Measurements from ENCODE around the gene CLTCL1. TPM values are rescaled to one million over a fixed set of nuclear protein-coding genes. Genes with fewer than 3 reads are reported as not detected.
"Not testable (repeated sequence)": the region's sequence is repeated elsewhere in the genome, so short reads cannot be mapped to it uniquely, and the experiment has no call there.

The CLTCL1 gene
- total RNA-seq, 2 experiments from 2014 or later: 0.29 to 0.52 TPM

DNA sequence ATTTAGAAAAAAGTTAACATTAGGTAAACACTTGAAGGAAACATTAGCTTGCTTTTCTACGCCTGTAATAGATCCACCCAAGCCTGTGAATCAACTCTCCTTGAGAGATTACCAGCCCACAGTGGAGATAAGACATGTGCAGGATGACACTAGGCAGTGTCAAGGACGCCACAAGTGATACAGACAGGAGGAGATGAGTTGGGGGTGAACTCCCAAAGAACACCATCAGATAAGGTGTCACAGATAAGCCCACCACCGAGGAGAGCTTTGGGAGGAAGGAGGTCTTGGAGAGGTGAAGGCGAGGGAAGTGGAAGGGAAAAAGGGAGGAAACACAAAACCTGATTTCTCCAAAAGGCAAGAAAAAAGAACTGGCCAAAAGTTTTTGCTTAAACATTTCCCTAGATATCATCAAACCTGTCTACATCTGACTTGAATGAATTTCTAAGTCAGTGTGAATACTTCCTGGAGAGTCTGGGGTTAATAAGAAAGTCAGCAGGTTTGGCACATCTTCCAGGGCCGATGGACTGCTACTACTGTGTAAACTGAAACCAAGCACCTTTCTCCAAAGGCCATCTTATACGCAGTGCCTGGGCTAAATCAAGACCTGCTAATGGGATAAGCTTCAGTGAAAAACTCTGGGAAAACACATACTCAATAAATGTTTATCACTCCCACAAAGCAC is 15.5 kb downstream of the CLTCL1 start:
- Mint-ChIP-seq H3K27me3 (no peaks in the 10 kb centered on the region), H3K4me3 (no peak overlapping the region)
- no peak for DNase-seq

DNA sequence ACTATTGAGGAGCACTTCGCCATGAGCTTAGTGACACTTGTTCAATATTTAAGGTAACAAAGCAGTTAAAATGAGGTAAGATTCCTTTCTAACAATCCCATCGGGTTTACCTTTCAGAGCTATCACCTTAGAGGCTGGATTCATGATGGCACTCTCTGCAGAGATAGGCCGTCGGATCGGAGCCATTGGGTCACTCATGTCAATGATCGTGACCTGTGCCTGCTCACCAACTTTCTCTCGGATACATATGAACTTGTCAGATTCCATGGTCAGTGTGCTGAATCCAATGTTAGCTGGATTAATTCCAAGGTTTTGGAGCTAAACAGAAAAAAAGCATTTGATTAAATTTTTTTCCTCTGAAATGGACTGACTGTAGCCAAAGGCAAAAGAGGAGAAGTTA is 16.0 kb downstream of the CLTCL1 start:
- Mint-ChIP-seq H3K4me1 (no peaks in the 10 kb centered on the region), H3K9me3 (no peaks in the 10 kb centered on the region), H3K36me3 (no peaks in the 10 kb centered on the region), H3K4me3 (no peak overlapping the region), H3K27me3 (no peaks in the 10 kb centered on the region), H3K27ac (no peak overlapping the region)
- no peak for DNase-seq

More for the DNA sequence above, 15.5 kb downstream of the CLTCL1 start:
- Mint-ChIP-seq H3K36me3 (no peaks in the 10 kb centered on the region), H3K9me3 (no peaks in the 10 kb centered on the region), H3K4me1 (no peaks in the 10 kb centered on the region), H3K27ac (no peak overlapping the region)

DNA sequence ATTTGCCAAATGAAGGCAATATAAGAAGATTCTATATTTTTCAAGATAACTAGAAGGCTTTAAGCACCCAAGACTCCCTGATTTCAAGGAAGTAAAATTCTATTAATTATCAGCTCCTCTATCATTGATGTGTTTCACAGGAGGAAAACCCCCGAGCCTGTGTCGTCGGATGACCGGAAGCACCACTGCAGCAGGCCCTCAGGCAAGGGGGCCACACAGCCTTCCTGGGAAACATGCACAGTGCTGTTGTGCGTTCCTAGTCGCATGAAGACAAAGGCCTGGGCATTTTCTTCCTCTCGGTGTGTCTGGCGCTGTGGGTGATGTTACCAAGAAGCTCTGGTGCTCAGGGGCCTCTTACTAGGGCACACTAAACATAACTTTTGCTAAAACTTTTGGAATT is 16.4 kb downstream of the CLTCL1 start:
- no peaks in the 10 kb centered on the region for H3K27me3 Mint-ChIP-seq
- H3K36me3 Mint-ChIP-seq: no peaks in the 10 kb centered on the region
- H3K4me3 Mint-ChIP-seq: no peak overlapping the region
- H3K9me3 Mint-ChIP-seq: no peaks in the 10 kb centered on the region
- no peak overlapping the region for H3K27ac Mint-ChIP-seq
- H3K4me1 Mint-ChIP-seq: no peaks in the 10 kb centered on the region
- DNase-seq: no peak

DNA sequence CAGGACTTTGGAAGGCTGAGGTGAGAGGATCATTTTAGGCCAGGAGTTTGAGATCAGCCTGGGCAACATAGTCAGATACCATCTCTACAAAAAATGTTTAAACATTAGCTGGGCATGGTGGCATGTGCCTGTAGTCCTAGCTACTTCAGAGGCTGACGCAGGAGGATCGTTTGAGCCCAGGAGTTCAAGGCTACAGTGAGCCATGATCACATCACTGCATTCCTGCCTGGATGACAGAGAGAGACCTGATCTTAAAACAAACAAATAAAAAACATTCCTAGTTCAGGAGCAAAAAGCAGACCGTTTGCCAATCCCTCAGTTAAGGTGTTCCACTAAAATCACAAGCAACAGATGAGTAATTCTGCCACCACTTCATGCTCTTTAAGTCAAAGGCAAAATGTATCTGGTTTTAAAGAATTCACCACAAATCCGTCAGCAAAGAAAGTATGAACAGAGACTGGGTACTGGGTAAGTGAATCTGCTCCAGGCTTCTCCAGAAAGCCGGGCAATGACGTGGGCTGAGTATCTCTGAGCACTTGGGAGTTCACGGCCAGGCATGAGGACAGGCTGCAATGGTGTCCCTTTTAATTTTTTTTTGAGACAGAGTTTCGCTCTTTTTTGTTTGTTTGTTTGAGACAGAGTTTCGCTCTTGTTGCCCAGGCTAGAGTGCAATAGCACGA is 19.5 kb downstream of the CLTCL1 start:
- no peak for DNase-seq
- H3K9me3 Mint-ChIP-seq: peaks cover 3% of the 10 kb centered on the region

DNA sequence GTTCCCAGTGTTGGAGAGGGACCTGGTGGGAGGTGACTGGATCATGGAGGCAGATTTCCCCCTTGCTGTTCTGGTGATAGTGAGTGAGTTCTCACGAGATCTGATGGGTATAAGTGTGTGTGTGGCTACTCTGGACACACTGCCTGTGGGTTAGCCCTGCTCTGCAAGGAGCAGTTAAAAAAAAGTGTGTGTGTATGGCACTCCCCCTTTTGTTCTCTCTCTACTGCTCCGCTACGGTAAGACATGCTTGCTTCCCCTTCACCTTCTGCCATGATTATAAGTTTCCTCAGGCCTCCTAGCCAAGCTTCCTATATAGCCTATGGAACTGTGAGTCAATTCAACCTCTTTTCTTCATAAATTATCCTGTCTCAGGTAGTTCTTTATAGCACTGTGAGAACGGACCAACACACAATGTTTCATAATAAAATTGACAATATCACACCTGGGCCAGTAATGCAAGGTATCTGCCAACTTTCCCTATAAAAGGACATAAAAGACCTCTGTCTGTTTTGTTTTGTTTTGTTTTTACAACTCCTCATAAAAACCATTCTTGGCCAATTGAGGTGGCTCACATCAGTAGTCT is 20.2 kb downstream of the CLTCL1 start:
- Mint-ChIP-seq H3K4me1 (no peaks in the 10 kb centered on the region), H3K9me3 (peaks cover 8% of the 10 kb centered on the region), H3K27ac (no peak overlapping the region), H3K36me3 (no peaks in the 10 kb centered on the region), H3K27me3 (no peaks in the 10 kb centered on the region), H3K4me3 (no peak overlapping the region)
- no peak for DNase-seq

More for the DNA sequence above, 19.5 kb downstream of the CLTCL1 start:
- H3K27ac Mint-ChIP-seq: no peak overlapping the region
- no peaks in the 10 kb centered on the region for H3K27me3 Mint-ChIP-seq
- H3K4me3 Mint-ChIP-seq: no peak overlapping the region
- H3K4me1 Mint-ChIP-seq: no peaks in the 10 kb centered on the region
- no peaks in the 10 kb centered on the region for H3K36me3 Mint-ChIP-seq

DNA sequence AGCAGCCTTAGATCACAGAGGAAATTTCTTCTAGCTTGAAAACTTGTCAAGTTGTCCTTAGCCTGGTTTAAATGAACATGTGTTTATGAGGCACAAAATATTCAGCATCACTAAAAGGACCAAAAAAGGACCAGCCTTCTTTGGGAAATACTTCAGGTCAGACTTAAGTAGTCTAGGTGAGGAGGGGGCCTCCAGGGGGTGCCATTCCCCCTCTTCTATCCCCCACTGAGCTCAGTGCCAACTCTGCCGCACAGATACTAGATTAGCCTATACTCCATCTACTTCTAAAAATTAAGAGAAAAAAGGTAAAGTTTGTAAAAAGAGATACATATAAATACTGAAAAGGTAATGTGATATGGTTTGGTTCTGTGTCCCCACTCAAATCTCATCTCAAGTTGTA is 20.6 kb downstream of the CLTCL1 start:
- H3K4me1 Mint-ChIP-seq: no peaks in the 10 kb centered on the region
- no peak overlapping the region for H3K4me3 Mint-ChIP-seq
- peaks cover 13% of the 10 kb centered on the region for H3K9me3 Mint-ChIP-seq
- H3K36me3 Mint-ChIP-seq: no peaks in the 10 kb centered on the region
- no peak for DNase-seq
- H3K27ac Mint-ChIP-seq: no peak overlapping the region
- peaks cover 2% of the 10 kb centered on the region for H3K27me3 Mint-ChIP-seq

DNA sequence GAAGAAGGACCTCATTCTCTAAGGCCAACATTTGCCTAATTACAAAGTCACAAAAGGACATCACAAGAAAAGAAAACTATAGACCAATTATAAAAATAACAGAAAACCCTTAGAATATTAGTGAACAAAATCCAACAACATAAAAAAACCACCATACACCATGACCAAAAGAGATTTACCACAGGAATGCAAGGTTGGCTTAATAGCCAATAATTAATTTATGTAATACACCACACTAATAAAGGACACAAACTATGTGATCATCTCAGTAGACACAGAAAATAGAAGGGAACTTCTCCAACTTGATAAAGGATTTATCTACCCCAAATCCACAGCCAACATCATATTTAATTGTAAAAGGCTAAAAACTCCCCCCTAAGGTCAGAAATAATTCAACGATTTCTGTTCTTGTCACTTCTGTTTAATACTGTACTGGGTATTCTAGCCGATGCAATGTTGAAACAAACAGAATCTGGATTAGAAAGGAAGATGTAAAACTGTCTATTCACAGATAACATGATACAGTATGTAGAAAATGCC is 24.9 kb downstream of the CLTCL1 start:
- H3K4me3 Mint-ChIP-seq: no peak overlapping the region
- no peaks in the 10 kb centered on the region for H3K36me3 Mint-ChIP-seq
- H3K9me3 Mint-ChIP-seq: peaks cover 14% of the 10 kb centered on the region
- H3K27ac Mint-ChIP-seq: no peak overlapping the region
- DNase-seq: no peak
- no peaks in the 10 kb centered on the region for H3K4me1 Mint-ChIP-seq
- peaks cover 3% of the 10 kb centered on the region for H3K27me3 Mint-ChIP-seq

DNA sequence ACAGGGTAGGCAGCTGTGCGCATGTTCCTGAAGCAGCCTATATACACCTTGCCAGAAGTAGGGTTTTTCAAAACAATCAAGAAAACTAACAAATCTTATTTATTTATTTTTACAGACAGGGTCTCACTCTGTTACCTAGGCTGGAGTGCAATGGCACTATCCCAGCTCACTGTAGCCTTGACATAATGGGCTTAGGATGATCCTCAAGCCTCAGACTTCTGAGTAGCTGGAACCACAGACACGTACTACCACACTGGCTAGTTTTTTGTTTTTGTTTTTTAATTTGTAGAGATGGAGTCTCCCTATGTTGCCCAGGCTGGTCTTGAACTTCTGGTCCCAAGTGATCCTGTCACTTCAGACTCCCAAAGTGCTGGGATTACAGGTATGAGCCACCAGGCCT is 25.7 kb downstream of the CLTCL1 start:
- Mint-ChIP-seq H3K36me3 (no peaks in the 10 kb centered on the region), H3K27ac (no peak overlapping the region), H3K4me3 (no peak overlapping the region), H3K27me3 (peaks cover 3% of the 10 kb centered on the region), H3K4me1 (peaks cover under 1% of the 10 kb centered on the region), H3K9me3 (peaks cover 14% of the 10 kb centered on the region)
- no peak for DNase-seq

DNA sequence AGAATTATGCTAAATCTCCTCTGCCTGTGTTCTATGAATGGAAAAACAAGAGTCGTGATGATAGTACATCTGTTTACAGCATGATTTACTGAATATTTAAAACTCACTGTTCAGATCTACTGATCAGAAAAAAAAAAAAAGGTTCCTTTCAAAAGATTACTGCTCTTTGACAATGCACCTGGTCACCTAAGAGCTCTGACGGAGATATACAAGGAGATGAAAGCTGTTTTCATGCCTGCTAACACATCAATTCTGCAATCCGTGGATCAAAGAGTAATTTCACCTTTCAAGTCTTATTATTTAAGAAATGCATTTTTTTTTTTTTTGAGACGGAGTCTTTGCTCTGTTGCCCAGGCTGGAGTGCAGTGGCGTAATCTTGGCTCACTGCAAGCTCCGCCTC is 30.7 kb downstream of the CLTCL1 start:
- Mint-ChIP-seq H3K4me3 (no peak overlapping the region), H3K27me3 (peaks cover under 1% of the 10 kb centered on the region), H3K27ac (no peak overlapping the region), H3K4me1 (peaks cover 12% of the 10 kb centered on the region), H3K36me3 (peaks cover 5% of the 10 kb centered on the region), H3K9me3 (peaks cover under 1% of the 10 kb centered on the region)
- no peak for DNase-seq

DNA sequence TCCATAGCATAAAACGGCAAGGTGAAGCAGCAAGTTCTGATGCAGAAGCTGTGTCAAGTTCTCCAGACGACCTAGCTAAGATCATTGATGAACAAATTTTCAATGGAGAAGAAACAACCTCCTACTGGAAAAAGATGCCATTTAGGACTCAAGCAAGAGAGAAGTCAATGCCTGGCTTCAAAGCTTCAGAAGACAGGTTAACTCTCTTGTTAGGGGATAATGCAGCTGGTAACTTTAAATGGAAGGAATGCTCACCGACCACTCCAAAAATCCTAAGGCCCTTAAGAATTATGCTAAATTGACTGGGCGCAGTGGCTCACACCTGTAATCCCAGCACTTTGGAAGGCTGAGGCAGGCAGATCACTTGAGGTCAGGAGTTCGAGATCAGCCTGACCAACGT is 31.3 kb downstream of the CLTCL1 start:
- peaks cover 12% of the 10 kb centered on the region for H3K4me1 Mint-ChIP-seq
- no peaks in the 10 kb centered on the region for H3K9me3 Mint-ChIP-seq
- H3K27me3 Mint-ChIP-seq: no peaks in the 10 kb centered on the region
- H3K4me3 Mint-ChIP-seq: no peak overlapping the region
- peaks cover 5% of the 10 kb centered on the region for H3K36me3 Mint-ChIP-seq
- no peak for DNase-seq
- H3K27ac Mint-ChIP-seq: no peak overlapping the region

DNA sequence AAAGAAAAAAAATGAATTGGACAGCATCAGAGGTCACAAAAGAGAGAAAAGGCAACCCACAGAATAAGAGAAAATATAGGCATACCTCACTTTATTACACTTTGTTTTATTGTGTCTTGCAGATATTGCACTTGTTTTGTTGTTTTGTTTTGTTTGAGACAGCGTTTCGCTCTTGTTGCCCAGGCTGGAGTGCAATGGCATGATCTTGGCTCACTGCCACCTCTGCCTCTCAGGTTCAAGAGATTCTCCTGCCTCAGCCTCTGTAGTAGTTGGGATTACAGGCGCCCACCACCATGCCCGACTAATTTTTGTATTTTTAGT is 32.6 kb downstream of the CLTCL1 start:
- H3K27ac Mint-ChIP-seq, H3K9me3 Mint-ChIP-seq, DNase-seq, H3K36me3 Mint-ChIP-seq, H3K27me3 Mint-ChIP-seq, H3K4me3 Mint-ChIP-seq: not testable (repeated sequence)
- peaks cover 12% of the 10 kb centered on the region for H3K4me1 Mint-ChIP-seq

DNA sequence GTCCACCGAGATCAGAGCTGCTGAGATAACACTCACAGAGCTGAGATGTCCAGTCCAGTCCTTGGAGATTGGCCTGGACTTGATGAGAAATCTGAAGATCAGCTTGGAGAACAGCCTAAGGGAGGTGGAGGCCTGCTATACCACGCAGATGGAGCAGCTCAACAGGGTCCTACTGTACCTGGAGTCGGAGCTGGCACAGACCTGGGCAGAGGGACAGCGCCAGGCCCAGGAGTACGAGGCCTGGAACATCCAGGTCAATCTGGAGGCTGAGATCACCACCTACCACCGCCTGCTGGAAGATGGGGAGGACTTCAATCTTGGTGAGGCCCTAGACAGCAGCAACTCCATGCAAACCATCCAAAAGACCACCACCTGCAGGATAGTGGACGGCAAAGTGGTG is 33.1 kb downstream of the CLTCL1 start:
- Mint-ChIP-seq H3K36me3 (peaks cover 5% of the 10 kb centered on the region), H3K27ac (no peak overlapping the region), H3K4me3 (no peak overlapping the region), H3K4me1 (peaks cover 12% of the 10 kb centered on the region), H3K9me3 (no peaks in the 10 kb centered on the region), H3K27me3 (no peaks in the 10 kb centered on the region)
- no peak for DNase-seq

DNA sequence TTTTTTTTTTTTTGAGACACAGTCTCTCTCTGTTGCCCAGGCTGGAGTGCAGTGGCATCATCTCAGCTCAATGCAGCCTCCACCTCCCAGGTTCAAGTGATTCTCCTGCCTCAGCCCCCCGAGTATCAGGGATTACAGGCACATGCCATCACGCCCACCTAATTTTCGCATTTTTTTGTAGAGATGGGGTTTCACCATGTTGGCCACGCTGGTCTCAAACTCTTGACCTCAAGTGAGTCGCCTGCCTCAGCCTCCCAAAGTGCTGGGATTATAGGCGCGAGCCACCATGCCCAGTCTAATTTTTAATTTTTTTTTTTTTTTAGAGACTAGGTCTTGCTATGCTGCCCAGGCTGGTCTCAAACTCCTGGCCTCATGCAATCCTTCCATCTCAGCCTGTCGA is 35.2 kb downstream of the CLTCL1 start:
- H3K27ac Mint-ChIP-seq, H3K4me3 Mint-ChIP-seq, DNase-seq, H3K9me3 Mint-ChIP-seq, H3K27me3 Mint-ChIP-seq, H3K36me3 Mint-ChIP-seq: not testable (repeated sequence)
- peaks cover 12% of the 10 kb centered on the region for H3K4me1 Mint-ChIP-seq

DNA sequence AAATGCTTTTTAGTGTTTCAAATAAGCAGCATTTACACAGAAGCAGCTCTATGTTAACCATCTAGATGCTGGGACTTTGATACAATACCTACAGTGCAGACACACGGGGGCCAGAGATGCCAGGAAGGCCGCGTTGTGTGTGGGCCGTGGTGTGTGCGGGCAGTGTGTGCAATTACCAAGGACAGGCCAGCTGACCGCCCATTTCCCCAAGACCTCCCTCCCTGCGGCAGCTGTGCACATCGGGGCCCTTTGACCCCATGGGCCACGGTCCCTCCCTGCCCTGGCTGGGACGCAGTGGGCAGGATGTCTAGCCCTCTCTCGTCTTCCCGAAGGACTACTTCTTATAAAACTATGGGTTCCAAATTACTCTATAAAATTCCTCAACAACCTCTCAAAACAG is 38.4 kb downstream of the CLTCL1 start:
- Mint-ChIP-seq H3K27me3 (no peaks in the 10 kb centered on the region), H3K4me3 (no peak overlapping the region), H3K27ac (no peak overlapping the region), H3K4me1 (no peaks in the 10 kb centered on the region), H3K36me3 (no peaks in the 10 kb centered on the region), H3K9me3 (no peaks in the 10 kb centered on the region)
- no peak for DNase-seq

DNA sequence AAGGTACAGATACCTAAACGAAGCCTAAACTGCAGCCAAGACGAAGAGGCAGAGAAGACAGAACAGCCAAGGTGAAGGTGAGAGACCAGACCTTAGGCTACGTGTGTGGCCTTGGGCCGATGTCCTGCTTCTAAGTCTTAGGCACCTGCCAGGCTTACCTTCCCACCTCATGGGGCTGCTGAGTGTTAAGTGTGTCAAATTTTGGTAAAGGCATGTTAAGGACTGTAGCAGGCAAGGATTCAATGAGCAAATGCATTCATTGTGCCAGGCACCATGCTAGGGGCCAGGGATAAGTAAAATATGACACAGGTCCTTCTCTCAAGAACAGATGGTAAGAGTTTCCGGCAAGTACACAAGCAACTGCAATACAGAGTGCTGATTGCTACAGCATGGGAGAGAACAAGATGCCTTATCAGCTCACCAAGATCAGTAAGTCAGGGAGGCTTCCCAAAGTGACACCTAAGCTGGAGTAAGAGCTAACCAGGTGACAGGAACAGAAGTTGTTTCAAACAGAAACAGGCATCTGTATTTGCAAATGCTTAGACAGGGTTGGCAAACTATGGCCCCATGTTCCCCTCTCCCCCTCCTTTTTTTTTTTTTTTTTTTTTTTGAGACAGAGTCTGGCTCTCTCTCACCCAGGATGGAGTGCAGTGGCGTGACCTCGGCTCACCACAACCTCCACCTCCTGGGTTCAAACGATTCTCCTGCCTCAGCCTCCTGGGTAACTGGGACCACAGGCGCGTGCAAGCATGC is 46.7 kb downstream of the CLTCL1 start:
- Mint-ChIP-seq H3K4me3 (no peak overlapping the region), H3K27ac (no peak overlapping the region), H3K4me1 (no peaks in the 10 kb centered on the region), H3K36me3 (no peaks in the 10 kb centered on the region), H3K9me3 (no peaks in the 10 kb centered on the region), H3K27me3 (no peaks in the 10 kb centered on the region)
- no peak for DNase-seq
